Stimulated activated CD4-positive, alpha-beta T cell treated with anti-CD3 and anti-CD28 coated beads, Interleukin-4, amount 100 ng/mL, for 4 hours (primary cell): ENCODE results near the gene EEF2KMT.

Experiments
- DNase-seq, 2 experiments: peaks; one replicate each; pipeline ENCODE4 v3.0.0-alpha.2; 2020

Gene EEF2KMT

DNA sequence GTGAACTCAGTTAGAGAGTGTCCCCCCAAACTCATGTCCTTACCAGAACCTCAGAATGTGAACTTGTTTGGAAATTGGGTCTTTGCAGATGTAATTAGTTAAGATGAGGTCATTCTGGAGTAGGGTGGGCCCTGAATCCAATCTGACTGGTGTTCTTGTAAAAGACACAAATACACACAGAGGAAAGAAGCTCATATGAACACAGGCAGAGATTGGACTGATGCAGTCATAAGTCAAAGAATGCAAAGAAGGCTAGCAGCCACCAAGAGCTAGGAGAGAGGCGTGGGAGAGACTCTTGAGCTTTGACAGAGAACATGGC lies 61.7 kb downstream of the EEF2KMT start:
- no peak for DNase-seq
